ENCODE data around the gene SELENBP1.

SELENBP1 gene

DNA sequence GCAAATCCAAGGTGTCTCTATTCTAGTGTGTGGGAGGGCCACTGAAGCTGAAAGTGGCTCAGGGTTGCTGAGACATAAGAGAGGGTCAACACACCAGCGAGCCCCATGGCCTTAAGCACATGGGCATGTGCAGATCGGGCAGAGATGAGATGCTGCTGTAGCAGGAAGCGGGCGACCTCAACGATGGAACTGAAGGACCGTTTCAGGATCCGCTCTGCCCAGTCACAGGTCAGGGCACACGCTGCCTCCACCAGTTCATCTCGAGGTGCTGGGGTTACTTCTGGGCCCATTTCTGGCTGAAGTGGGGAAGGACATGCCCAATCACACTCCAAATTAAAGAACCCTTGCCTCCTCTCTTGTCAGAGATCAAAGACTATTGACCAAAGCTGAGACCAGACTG, 28.9 kb downstream of the SELENBP1 start:
- DNase-seq: no peak

DNA sequence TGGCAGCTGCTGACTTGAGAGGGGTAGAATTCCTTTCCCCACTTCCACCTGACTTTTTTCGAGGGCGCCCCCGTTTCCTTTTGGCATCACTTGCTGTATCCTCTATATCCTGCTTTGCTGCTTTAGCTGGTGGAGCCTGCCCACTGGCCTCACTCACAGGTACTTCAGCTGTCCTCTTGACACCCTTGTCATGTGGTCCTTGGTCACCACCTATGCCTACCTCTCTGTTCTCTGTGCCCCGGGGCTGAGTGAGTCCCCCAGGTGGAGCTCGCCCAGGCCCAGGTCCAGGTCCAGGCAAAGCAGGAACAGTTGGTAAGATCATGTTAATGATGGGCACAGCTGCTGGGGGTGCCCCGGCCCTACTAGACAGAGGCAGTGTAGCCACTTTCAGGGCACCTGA, 29.9 kb downstream of the SELENBP1 start:
- no peak for DNase-seq

DNA sequence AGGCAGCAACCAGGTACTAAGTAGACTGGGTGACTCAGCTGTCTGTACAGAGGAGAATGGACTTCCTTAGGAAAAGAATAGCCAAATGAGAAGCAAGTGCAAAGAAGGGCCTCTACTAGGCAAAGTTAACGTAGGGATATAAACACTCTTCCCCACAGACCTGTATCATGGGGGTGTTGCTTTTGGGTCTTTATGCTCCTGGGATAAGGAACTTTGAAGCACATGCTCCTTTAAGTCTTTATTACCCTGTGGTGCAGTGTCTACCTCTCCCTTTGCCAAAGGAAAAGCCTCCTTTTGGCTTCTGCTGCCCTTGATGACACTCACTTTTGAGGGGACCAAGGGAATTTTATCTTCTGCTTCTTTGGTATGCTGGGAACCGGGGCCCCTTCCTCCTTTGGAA, 30.5 kb downstream of the SELENBP1 start:
- no peak for DNase-seq

DNA sequence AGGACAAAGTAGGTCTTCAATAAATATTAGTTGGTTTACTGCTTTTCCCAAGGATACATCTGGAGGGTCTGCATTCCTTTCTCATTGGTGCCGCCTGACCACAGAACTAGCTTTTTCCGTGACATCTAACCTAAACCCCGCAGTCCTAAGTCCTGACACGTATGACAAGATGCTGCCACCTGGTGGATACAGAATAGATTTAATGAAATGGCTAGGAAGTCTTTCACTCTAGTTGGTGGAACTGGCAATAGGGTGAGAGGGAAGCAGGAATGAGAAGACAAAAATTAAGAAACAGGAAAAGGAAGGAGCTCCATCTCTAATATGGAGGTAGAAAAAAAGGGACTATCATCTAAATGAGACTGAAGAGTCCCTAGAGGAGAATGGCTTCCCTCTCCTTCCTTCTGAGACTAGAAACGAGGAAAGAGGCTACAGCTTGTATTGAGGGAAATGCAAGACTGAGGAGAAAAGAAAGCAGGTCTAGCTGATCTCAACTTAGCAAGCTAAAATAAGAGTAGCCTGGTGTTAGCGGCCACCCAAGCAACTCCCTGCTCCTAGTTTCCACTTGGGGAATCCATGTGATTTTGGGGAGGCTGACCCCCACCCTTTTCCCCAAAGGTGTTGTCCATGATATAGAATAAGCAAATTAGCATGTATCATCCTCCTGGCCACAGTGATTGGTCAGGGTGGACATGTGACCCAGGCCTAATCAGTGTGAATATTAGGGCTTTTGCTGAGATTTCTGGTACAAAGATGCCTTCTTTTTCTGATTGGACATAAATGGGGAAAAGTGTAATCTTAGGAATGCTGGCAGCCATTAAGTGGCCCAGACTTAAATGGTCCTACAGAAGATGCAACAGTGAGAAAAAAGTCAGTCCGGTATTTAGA, 31.4 kb downstream of the SELENBP1 start:
- peak; percentile 34 for DNase-seq

DNA sequence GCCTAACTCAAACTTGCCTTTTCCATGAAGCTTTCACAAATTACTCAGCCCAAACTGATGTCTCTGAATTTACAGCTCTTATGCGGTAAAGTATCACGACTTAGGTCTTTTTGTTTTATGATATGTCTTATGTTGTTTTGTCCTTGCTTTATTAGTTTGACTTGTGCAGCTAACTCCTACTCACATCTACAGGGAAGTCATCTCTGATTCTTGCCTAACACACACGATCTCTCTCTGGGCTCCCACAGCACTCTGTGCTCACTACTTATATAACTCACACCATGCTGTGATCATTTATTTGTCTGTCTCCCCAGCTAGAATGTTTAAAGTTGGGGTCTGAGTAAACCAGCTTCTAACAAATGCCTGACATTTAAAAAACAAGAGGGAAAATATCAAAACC, 35.9 kb downstream of the SELENBP1 start:
- DNase-seq: no peak

DNA sequence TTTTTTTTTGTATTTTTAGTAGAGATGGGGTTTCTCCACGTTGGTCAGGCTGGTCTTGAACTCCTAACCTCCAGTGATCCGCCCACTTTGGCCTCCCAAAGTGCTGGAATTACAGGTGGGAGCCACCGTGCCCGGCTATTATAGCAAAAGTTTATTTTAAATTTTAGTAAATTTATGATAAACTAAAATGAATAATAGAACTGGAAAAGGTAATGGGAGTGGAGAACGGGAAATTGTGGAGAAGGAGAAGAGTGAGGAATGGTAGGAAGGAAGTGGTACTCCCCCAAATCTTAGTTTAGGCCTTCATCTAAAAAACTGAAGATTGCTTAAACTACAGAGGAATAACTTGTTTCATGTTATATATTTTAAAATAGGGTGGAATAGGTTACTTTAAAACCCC, 37.7 kb downstream of the SELENBP1 start:
- DNase-seq: no peak

DNA sequence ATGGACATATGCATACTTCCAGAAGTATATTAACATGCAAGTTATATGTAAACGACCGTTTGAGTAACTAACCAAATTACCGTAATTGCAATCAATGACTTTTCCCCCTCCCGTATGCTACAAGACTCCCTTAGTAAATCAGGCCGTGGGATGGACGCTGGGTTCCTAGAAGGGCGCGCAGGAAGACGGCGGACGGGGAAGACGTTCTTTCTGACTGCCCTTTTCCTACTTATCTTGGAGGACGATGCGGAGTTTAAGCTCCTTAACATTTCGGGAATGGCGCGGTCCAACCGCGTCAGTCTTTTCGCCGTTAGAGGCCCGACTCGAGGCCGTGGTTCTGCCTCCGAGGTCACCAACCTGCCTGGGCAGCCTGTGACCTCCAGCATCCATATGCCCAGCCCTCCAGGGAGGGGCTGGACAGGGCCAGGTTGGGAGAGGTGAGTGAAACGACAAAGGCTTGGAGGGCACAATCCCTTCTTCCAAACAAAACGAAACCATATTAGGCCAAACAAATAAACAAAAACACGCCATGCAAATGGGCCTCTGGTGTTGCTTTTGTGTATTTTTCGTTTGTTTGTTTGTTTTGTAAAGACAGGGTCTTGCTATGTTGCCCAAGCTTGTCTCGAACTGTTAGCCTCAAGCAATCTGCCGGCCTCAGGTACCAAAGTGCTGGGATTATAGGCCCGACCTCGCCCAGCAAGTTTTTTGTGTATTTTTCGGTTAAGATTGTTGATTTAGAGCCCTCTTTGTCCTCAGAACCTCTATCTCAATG, 44.4 kb downstream of the SELENBP1 start:
- no peak for DNase-seq

DNA sequence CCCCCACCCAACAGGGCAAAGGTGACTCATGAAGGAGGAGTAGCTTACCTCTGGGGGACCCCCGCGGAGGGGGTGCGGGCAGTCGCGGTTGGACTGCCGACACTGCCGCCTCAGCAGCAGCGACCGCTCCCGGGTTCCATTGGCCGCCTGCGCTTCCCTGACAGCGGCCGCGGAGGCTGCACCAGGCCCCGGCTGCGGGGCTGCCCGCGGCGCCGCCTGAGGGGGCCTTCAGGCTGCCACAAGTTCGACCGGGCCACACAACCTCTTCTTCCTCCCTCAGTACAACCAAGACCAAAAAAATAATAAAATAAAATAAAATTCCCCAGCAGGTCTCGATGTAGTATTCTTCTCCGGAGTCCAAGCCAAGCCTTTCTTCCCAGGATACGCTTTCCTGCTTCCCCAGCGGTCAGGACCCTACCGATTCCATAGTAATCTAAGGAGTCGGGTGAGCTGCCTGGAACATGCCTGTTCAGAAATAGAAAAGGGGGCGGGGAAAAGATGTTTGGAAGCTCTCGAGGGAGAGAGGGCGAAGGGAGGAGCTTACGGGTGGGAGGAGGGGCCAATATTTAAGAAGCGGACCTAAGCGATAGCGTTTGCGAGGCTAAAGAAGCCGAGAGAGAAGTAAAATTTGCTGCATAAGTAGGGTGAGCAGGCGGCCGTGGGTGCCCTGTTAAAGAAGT, 45.1 kb downstream of the SELENBP1 start, which contains the start of gene PI4KB:
Gene PI4KB, minus strand, starts transcription at position 194 of the 680 bp plus-strand sequence. CDS start 10,935 bp downstream, outside the sequence.
- peak; percentile 98 for DNase-seq

DNA sequence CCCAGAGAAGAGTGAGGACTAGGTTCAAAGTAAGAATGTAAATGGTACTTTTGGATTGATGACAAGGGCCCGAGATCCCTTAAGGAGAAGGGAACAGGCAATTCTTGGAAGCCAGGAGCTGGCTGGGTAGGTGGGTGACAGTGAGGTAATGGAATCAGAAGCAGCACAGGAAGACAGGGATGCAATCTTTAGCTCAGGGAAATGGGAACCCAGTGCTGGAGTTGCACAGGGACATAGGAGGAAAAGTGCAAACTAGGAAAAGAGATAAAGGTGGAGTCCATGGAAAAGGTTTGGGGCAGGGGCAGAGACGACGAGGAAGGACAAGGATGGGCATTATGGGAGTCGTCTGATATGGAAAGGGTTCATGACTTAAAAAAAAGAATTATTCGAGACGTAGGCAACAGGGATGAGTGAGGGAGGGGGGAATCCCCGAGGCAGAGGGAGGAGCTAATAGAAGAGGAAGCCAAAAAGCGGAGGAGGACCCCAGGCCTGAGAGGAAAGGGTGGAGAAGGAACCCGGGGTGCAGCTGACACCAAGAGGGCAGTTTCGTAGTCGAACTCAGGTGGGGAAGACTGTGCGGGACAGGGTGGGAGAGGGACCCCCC, 45.8 kb downstream of the SELENBP1 start:
- no peak for DNase-seq

DNA sequence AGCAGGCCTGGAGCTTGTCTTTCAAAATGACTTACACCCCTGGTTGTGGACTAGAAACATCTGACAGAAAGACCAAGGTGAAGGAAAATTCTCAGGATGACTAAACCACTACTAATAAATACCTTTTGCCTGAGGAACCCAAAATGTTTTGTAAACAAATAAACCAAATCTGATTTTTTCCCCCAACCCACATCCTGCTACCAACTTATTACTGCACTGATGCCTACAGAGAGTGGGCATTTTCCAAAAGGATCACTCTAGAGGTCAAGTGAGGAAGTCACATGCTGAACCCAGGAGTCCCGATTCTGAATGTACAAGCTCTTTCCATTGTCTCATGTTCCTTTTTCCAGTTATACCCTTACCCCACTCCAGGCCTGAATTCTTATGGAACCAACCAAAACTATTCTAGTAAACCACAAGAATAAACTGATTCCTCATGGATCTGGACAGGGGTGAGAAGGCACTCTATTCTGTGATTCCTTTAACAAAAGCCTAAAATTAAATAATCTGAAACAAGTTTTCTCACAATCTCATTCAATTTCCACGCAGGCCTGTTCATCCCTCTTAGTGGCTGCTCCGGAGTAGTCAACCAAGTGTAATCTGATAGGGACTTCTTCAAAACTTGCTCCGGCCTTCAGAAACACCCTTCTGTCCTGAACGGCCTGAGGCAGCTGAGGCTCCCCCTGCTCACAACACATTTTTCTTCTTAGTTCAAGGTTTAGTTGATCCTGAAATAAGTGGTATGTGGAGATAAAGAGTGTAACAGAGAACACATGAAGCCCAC, 46.7 kb downstream of the SELENBP1 start:
- DNase-seq: no peak

DNA sequence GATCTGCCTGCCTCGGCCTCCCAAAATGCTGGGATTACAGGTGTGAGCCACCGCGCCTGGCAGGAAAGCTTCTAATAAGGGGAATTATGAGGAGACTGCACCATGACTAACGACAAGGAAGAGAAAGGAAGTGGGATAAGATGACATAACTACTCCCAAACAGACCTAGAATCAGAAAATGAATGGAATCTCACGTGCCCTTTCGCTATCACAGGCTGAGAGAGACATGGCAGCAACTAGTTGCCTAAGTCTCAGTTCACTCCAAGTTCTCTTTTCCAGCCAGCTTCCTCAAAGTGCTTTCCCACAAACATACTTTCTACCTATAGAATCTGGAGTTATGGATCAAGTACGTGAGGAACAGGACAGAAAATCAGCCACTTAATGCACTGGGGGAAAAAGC, 47.3 kb downstream of the SELENBP1 start:
- no peak for DNase-seq

DNA sequence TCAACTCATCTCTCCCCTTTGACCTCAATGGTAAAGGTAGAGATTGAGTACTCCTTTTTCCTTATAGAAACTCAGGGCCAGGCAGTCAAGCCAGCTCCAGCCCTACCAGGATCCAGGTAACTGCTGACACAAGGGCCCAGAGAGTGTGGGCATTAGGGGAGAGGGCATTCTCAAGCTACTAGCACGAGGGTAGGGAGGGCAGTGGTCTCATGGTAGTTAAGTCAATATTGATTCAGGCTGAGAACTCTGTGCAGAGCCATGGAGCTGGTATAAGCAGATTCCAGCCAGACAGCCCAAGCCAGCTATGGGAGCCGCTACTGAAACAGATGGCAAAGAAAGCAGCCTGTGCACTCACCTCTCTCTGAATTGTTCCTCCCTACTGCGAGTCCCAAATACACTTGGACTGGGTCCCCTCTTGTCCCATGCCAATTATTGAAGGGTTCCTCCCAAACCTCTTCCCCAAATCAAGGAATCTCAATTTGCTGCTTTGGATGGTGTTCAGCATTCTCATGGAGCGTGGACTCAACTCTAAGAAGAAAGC, 48.0 kb downstream of the SELENBP1 start:
- no peak for DNase-seq

DNA sequence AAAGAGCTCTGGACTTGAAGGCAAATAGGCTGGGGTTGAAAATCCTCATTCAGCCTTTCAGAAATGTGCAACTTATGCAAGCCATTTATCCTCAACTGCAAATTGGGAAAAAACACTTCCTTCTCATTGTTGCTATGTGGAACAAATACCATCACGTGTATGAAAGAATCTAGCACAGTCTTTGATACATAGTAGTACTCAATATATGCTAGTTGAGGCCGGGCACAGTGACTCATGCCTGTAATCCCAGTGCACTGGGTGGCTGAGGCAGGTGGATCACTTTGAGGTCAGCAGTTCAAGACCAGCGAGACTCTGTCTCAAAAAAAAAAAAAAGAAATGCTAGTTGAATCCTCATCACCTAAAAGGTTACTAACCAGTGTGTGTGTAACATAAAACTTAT, 53.5 kb downstream of the SELENBP1 start:
- no peak for DNase-seq

DNA sequence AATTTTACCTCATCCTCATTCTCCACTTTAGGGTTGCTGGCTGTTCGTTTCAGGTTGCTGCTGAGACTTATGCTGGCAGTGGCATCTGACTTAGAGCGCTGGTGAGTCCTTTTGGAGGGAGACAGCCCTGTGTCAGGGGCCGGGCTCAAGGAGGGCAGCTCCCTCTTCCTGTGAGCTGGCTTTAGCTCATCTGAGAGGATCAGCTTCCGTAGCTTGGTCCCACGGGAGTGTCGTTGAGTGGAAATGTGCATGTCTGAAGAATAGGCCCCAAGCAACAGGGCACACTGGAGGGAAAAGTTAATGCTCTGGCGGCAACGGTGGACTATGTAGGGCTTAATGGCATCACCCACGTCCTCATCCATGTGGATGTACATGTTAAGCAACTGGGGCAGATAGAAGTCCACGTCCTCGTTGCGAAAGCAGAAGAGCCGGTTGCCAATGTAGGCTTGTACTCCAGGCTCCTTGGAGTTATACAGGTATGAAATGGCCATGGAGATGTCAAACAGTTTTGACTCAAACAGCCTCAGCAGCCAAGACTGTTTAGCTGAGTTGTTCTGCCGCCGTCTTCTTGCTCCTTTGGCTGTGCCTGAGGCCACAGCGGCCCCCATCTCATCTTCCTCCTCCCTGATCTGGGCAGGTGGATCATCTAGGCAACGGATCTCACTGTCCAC, 56.8 kb downstream of the SELENBP1 start:
- DNase-seq: no peak
